ENCODE results near the gene USP5.
"Not testable (repeated sequence)": the region's sequence is repeated elsewhere in the genome, so short reads cannot be mapped to it uniquely, and the experiment has no call there.

USP5 gene

DNA sequence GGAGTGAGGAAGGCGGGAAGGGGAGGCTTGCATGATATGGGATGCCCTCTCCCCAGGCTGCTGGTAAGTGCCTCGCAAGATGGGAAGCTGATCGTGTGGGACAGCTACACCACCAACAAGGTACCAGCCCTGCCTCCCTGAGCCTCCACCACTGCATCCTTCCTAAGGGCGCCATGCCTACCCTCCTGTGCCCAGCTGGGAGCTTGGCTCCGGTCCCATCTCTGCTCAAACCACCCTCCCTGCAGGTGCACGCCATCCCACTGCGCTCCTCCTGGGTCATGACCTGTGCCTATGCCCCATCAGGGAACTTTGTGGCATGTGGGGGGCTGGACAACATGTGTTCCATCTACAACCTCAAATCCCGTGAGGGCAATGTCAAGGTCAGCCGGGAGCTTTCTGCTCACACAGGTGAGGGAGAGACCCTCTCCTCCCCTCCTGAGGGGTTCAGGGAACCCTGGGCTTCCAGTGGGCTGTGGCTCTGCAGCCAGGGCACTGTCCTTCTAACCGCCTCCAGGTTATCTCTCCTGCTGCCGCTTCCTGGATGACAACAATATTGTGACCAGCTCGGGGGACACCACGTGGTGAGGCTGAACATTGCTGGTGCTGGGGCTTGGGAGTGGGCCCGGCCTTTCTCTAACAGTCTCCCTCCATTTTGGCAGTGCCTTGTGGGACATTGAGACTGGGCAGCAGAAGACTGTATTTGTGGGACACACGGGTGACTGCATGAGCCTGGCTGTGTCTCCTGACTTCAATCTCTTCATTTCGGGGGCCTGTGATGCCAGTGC is 8.6 kb upstream of the USP5 start:
- no peak for DNase-seq

DNA sequence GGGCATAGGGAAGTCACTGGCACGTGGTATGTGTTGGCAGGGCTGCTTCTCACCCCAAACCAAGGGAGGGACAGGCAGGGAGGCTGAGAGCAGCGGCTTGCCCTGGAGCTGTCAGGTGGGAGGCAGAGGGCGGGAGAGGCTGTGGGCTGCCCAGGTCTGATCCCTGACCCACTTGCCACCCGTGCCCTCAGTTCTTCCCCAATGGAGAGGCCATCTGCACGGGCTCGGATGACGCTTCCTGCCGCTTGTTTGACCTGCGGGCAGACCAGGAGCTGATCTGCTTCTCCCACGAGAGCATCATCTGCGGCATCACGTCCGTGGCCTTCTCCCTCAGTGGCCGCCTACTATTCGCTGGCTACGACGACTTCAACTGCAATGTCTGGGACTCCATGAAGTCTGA is 6.6 kb upstream of the USP5 start:
- DNase-seq = no peak

DNA sequence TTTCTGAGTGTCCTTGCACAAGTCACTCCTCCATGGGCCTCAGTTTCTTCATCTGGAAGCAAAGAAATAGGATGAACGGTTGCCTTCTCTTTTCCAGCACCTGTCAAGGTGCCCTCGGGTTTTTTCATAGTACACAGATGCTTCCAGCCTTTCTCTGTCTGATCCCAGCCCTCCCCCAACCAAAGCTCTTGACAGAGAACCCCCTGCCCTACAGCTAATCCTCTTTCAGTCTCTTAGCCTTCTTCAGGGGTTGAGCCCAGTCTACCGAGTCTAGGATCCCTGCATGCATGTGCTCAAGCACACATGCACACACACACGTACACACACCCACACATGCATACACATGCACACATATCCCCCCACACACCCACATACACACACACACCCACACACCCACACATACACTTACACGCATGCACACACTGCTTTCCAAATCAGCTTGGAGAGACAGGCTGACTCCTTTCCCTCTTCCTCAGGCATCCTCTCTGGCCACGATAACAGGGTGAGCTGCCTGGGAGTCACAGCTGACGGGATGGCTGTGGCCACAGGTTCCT is 5.6 kb upstream of the USP5 start:
- DNase-seq = no peak

DNA sequence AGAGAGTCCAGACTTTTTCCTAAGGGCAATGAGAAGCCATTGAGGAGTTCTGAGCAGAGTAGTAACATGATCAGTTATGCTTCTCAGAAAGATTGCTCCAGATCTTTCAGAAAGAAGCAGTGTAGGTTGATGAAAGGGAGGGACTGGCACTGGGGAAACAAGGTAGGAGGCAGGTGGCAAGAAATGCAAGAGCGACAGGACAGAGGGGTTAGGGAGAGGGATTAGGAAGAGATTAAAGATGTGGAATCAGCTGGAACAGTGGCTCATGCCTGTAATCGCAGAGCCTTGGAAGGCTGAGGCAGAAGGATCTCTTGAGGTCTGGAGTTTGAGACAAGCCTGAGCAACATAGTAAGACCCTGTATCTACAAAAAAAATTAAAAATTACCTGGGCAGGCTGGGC is 4.3 kb upstream of the USP5 start:
- DNase-seq = no peak

DNA sequence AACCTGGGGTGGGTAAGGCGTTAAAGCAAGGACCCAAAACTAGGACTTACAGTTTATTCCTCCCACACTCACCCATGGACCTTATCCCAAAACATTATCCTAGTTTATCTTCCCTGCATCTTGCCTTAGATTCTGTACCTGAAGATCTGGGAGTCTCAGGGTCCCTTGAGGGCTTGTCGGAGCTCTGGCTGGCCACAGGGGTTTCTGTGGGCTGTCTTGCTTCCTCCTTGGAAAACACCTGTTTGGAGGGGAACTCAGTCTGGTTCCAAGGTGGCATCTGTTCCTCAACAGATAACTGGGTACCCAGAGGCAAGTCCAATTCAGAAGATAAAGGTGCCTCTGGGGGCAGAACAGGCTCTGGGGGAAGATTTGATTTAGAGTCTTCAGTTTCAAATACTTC is 2.5 kb upstream of the USP5 start:
- DNase-seq = no peak

DNA sequence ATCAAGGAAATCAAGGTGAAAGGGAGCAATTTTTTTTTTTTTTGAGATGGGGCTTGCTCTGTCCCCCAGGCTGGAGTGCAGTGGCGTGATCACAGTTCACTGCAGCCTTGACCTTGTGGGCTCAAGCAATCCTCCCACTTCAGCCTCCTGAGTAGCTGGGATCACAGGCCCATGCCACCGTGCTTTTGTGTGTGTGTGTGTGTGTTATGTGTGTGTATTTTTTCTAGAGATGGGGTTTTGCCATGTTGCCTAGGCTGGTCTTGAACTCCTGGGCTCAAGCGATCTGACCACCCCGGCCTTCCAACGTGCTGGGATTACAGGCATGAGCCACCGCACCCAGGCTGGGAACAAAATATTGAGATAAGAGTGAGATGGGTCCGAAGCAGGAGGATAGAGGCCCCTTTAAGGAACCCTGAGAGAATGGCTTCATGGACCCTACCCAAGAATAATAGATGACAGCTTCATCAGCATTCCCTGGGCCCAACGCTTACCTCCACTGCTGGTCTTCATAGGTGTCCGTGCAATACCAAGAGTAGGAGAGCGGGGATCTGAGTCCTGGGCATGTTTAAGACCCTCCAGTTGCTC is 1.9 kb upstream of the USP5 start:
- no peak for DNase-seq

DNA sequence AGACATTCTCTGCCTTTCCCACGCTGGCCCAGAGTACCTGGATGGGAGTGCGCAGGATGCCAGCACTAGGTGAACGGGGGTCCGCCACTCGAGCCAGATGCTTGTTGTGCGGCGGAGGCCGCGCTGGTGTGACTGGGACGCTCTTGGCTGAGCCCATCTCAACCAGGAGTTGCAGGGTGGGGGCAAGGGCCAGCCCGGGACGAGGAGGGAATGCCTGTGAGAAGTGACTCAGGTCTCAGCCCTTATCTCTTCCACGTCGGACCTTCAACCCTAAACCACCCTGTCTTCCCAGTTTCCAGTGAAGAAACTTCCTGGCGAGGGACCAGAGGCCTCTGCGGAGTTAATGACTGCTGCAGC is 1.2 kb upstream of the USP5 start:
- DNase-seq = no peak

DNA sequence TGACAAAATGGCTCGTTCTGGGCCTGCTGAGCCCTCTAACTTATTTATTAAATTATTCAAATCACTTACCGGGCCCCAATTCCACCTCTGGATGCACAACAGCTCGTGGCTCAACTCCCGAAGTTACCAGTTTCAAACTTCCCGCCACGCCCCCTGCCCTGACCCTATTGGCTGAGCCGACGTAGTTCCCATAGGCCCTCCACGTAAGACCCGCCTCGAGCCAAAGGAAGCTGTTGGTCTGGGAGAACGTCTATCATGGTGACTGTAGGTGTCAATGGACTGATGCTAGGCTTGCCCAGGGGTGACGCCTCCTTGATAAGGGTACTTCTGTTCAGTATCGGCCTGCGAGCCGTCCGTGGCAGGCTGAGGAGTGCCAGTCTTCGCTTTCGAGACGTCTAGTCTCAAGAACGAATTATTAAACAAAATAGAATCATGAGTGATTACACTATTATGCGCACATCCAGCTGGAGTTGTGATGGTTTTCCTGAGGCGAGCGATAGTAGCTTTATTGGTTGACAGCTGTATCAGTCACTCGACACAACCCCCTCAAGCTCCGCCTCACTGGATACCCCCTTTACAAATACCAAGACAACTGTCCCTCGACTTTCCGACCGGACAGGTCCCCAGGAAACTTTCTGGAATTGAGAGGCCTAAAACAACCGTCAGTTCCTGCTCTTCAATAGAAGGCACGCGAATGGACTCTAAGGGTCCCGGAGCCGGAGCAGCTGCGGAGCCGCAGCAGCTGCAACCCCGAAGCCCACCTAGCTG is 613 bp upstream of the USP5 start, which contains the start of gene CDCA3:
Gene CDCA3, minus strand, starts transcription at position 134 of the 768 bp plus-strand sequence. CDS start 334 bp downstream, outside the sequence.
- DNase-seq = peak; percentile 94

DNA sequence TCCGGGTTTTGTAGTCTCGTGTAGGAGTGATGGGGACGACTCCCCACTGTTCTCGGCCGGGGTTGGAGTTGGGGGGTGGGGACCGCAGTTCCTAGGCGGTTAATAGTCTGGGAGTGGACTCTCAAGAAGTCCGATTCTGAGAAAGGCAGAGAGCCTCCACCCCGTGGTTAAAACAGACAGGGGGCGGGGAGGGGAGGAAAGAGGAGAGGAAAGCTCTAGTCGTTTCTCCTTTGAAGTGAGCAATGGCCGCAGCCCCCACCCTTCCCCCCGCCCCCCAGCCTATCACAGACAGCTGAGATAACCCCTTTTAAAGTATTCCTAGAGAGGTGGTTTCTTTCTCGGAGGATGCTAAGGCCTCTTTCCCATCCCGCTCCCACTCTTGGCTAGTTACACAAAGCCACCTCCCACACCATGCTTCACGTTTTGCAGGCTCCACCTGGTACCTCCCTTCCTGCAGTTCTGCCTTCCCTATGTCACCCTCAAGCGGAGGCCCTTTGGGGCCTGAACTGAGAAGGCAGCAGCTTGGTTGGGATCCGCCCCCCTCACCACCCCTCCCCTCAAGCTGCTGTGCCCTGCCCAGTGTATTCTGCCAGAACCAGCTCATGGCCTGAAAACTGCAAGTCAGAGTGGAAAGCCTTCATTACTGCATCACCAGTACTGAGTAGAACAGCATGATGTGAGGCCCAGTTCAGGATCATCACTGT is 853 bp downstream of the USP5 start:
- no peak for DNase-seq

DNA sequence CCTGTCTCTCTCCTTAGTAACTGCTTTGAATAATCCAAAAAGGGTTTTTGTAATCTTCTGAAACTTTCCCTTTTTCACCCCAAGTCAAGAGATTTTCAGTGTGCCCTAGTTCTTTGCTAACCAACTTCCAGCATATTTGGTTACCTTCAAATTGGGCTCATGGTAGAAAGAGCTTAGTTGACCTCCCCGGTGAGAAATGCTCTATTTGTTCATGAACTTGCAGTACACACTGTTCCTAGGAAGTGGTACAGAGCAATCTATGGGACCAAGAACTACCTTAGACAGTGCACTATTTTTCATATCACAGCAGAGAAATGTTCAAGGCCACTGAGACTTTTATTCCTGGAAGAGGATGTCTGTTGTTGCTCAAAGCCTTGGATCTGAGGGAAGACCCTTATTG is 1.7 kb downstream of the USP5 start:
- DNase-seq = no peak

DNA sequence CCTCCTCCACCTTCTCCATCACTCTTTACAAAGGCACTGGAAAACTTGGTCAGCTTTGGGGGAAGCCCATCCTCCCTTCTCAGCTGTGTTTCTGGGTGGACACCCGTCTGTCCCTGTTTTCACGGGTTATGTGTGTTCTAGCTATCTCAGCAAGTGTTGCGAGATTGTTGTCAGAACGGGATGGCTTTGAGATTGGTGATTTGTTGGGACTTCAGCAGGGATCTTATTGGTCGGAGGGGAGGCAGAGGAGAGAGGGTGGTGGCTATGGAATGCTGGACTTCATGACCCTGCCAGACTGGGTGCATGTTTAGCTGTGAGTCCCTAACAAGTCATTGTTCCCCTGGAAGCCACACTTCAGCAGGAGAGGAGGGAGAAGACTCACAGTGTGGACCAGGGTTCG is 2.1 kb downstream of the USP5 start:
- no peak for DNase-seq

DNA sequence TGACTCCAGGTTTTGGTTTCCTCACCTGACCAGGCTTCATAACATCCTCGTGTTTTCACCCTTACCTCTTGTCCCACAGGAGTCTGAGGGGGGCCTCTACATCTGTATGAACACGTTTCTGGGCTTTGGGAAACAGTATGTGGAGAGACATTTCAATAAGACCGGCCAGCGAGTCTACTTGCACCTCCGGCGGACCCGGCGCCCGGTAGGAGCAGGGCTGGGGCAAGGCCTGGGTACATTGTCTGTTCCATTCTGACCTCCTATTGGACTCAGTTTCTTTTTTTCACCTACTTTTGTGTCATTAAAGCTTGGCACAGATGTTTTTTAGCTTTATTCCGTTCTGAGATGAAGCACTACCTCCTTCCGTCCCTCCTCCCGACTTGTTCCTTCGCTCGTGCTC is 3.4 kb downstream of the USP5 start:
- DNase-seq = no peak

DNA sequence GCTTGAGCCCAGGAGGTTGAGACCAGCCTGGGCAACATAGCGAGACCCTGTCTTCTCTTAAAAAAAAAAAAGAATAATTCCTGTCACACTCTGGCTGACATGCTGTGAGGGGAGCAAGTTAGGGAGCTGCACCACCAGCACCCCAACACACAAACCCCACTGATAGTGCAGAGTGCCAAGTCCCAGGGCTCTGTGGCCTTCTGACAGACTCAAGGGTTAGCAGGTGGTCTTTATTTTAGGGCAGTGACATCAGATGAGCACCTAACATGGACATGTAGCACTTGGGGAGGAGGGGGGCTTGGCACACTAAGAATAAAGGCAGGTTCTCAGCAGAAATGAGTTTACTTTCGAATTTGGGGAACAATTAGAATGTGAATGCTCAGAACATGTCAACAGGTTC is 6.8 kb downstream of the USP5 start:
- no peak for DNase-seq

DNA sequence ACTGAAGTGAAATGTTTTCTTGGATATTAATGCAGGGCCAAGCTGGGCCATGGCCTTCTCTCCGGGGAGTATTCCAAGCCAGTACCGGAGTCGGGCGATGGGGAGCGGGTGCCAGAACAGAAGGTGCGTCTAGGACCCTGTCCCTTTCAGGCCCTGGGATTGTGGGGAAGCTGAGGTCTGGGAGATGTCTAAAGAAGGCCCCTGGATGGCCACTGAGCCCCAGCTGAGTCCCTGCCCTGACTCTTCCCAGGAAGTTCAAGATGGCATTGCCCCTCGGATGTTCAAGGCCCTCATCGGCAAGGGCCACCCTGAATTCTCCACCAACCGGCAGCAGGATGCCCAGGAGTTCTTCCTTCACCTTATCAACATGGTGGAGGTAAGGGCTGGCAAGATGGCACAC is 8.2 kb downstream of the USP5 start:
- DNase-seq = no peak

DNA sequence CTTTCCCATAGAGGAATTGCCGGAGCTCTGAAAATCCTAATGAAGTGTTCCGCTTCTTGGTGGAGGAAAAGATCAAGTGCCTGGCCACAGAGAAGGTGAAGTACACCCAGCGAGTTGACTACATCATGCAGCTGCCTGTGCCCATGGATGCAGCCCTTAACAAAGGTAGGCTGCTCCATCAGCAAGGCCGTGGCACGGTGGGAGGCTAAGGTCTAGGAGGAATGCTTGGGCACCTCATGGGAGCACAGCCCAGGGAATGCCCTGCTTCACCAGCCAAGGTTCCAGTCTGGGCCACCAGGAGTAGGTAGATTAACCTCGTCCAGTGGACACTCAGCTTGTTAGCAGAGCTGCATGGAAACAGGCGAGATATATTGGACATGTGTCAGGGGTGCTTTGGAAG is 9.0 kb downstream of the USP5 start:
- DNase-seq = no peak

DNA sequence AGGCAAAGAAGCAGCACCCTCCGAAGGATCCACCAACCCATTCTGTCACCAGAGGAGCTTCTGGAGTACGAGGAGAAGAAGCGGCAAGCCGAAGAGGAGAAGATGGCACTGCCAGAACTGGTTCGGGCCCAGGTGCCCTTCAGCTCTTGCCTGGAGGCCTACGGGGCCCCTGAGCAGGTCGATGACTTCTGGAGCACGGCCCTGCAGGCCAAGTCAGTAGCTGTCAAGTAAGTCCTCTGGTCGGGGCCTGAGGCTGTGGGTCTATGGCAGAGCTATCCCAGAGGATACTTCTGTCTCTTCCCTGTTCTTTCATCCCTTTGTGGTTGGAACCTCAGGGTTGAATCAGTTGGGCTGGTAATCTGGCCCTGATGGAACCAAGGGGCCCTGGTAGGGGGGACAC is 9.4 kb downstream of the USP5 start:
- DNase-seq = no peak

DNA sequence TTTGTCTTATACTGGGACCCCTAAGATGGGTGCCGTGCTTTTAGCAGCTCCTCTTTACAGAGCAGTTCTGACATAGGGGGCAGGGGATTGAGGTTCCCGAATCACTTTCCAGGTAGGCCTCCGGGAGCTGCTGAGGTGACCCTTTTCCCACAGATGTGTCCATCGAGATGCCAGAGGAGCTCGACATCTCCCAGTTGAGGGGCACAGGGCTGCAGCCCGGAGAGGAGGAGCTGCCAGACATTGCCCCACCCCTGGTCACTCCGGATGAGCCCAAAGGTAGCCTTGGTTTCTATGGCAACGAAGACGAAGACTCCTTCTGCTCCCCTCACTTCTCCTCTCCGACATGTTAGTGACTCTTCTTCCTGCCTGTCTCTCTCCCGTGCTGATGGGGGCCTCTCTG is 11.1 kb downstream of the USP5 start:
- no peak for DNase-seq

DNA sequence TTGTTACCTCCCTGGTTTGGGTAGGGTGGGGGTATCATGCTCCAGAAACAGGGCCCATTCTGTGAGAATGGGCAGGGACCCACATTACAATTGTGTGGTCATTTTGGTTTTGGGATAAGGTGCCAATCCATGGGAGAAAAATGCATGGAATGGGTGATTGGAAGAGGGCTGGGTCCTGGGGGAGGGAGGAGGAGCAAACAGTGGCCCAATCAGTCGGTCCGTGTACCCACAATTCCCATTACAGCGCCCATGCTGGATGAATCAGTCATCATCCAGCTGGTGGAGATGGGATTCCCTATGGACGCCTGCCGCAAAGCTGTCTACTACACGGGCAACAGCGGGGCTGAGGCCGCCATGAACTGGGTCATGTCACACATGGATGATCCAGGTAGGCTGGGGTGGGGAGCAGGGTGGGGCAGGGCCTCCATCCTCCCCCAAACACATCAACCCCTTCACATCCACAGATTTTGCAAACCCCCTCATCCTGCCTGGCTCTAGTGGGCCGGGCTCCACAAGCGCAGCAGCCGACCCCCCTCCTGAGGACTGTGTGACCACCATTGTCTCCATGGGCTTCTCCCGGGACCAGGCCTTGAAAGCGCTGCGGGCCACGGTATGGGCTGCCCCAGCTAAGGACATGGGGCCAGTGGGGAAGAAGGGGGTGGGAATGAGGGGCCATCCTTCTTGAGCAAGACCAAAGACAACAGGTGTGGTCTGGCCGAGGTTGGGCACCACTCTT is 11.8 kb downstream of the USP5 start:
- no peak for DNase-seq

DNA sequence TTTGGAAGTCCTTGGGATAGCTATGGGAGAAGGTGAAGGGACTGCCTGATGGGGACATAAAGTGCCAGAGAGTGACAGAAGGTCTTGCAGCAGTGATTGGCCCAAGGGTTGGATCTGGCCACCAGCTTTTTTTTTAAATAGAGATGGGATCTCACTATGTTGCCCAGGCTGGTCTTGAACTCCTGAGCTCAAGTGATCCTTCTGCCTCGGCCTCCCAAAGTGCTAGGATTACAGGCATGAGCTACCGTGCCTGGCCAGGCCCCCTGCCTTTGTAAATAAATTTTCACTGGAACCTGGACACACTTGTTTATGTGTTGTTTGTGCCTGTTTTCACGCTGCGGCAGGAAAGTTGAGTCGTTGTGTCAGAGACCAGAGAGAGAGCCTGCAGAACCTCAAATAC is 13.4 kb downstream of the USP5 start:
- not testable (repeated sequence) for DNase-seq

DNA sequence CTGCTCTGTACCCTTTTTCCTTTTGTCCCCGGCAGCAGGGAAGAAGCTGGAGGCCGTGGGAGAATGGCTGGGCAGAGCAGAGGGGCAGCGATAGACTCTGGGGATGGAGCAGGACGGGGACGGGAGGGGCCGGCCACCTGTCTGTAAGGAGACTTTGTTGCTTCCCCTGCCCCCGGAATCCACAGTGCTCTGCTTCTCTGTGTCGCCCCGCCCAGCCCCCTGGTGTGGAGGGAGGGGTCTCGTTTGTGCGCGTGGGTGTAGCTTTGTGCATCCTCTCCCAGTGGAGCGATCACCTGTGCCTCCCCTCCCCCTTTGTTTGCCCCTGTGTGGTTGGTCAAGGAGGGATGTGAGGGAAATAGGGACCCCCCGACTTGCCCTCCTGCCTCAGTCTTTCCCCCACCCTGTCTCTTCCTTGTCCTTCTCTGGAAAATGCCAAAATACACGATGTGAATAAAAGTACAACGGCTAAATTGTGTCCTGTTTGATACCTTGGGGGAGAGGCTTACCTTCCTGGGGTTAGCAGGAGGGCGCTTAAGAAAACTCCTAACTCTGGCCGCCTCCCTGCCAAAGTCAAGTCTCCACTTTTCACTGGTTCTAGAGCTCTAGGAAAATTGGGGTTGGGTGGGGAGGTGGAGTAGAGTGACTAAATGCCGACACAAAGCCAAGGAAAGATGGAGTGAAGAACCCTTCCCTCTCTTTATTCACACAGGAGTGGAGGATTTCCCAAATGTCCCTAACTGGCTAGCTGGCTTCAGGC is 14.4 kb downstream of the USP5 start:
- DNase-seq = no peak

DNA sequence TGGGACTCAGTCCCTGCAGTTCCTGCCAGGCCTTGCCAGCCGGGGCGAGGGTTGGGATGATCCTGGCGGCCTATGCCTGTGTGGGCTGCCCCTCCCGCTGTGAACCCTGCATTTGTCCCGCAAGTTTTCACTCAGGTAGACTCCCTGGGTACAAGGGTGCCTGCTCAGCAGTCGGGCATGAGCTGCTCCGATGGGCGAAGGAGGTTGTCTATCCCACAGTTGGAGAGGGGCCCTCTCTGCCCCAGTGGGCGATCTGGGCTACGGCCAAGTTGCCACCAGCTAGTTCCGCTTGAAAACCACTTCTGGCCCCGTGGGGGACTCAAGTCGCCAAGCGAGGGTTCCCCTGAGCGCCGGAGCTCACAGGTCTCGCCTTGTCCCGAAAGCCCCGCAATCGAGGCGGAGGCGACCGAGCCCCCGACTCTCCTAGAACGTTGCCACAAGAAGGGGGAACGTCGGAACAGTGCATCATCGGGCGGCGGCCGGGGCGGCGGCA is 15.0 kb downstream of the USP5 start:
- DNase-seq = no peak
